Measurements from ENCODE around the gene PCDH15. TPM values are rescaled to one million over a fixed set of nuclear protein-coding genes. Genes with fewer than 3 reads are reported as not detected.

PCDH15 gene
- polyA plus RNA-seq, 3 donors = 3.3 to 9.8 (median 5.5) TPM

GRCh38 chr10:53852450-53853175 lies 948.4 kb downstream of the PCDH15 start:
- no peak for DNase-seq

- no peak for DNase-seq
Observed at GRCh38 chr10:53846809-53847208, 954.2 kb downstream of the PCDH15 start.

GRCh38 chr10:53843736-53844362 lies 957.2 kb downstream of the PCDH15 start:
- DNase-seq = no peak

- peak; percentile 21 for DNase-seq
Observed at GRCh38 chr10:53841483-53842145, 959.4 kb downstream of the PCDH15 start.

GRCh38 chr10:53840653-53841052 lies 960.4 kb downstream of the PCDH15 start:
- peak; percentile 28 for DNase-seq

- peak; percentile 52 for DNase-seq
Observed at GRCh38 chr10:53839440-53840039, 961.5 kb downstream of the PCDH15 start.

GRCh38 chr10:53836638-53837037 lies 964.4 kb downstream of the PCDH15 start:
- no peak for DNase-seq

- no peak for DNase-seq
Observed at GRCh38 chr10:53833908-53834307, 967.1 kb downstream of the PCDH15 start.

- DNase-seq = no peak
Observed at GRCh38 chr10:53827261-53827660, 973.8 kb downstream of the PCDH15 start.

- DNase-seq = no peak
Observed at GRCh38 chr10:53808677-53809372, 992.2 kb downstream of the PCDH15 start.

- no peak for DNase-seq
Observed at GRCh38 chr10:53786236-53786900, 1014.7 kb downstream of the PCDH15 start.

- no peak for DNase-seq
Observed at GRCh38 chr10:53771701-53772100, 1029.3 kb downstream of the PCDH15 start.

GRCh38 chr10:53770903-53771302 lies 1030.1 kb downstream of the PCDH15 start:
- DNase-seq = no peak

GRCh38 chr10:53765311-53765710 lies 1035.7 kb downstream of the PCDH15 start:
- no peak for DNase-seq

- DNase-seq = no peak
Observed at GRCh38 chr10:53754596-53755250, 1046.3 kb downstream of the PCDH15 start.

All from renal pelvis (tissue), 4 donors.